AG04449 (cell line): ENCODE measurements around the gene PSKH1.
"Not testable (repeated sequence)": the region's sequence is repeated elsewhere in the genome, so short reads cannot be mapped to it uniquely, and the experiment has no call there.

Experiments used
- CTCF ChIA-PET: fragments of 350-600 bp; formaldehyde crosslinking; extraction: SDS; loops from one replicate; lab custom pipeline; 2021; ENCODE audit warnings: antibody characterized with exemption; lab: Yijun Ruan, JAX
- POLR2A ChIA-PET: fragments of 400-600, 350-600 bp; formaldehyde crosslinking; extraction: SDS; loops from one replicate; lab custom pipeline; 2020; ENCODE audit warnings: antibody characterized with exemption, inconsistent platforms; lab: Yijun Ruan, JAX
- DNase-seq: peaks from one replicate; pipeline ENCODE4 v3.0.0-alpha.2; 2010; ENCODE audit warnings: low read depth, low spot score
- H3K4me3 ChIP-seq: 2 replicates; pipeline ENCODE4 v1.5.1; 2011; ENCODE audit warnings: low read depth, mild to moderate bottlenecking, control low read depth, low read length
- CTCF ChIP-seq: IDR thresholded peaks from one replicate; pipeline ENCODE4 v1.5.1; 2011; ENCODE audit warnings: mild to moderate bottlenecking, moderate library complexity, low read length, control low read depth, inconsistent platforms; ENCODE audit not compliant: insufficient read depth; ENCODE audit errors: missing control alignments

The PSKH1 gene

GRCh38 chr16:67910158-67910557 lies 17.1 kb downstream of the PSKH1 start:
- POLR2A ChIA-PET, result no interaction called here
- DNase-seq, result peak; percentile 19
- TF ChIP-seq CTCF, result no peak
- CTCF ChIA-PET, result interaction anchor here (0.6 to 5.0 kb wide), 6 partner anchors 15 to 94 kb away, joined by 3 to 36 read pairs (median 4); partner anchors contain the start of gene NRN1L
- H3K4me3 ChIP-seq, result no peak overlapping the region

- TF ChIP-seq CTCF, result no peak
- CTCF ChIA-PET, result interaction anchor here (0.6 to 2.5 kb wide), 10 partner anchors 10 to 394 kb away, joined by 3 to 14 read pairs (median 3); partner anchors contain the start of genes CTCF and CTRL
- no peak overlapping the region for H3K4me3 ChIP-seq
- no peak for DNase-seq
- POLR2A ChIA-PET, result interaction anchor here (0.6 kb wide), 1 partner anchor 9 kb away, joined by 4 read pairs; no protein-coding TSS in a partner anchor
These were observed 21.9 kb downstream of the PSKH1 start for GRCh38 chr16:67914758-67915495.

GRCh38 chr16:67915496-67915769 lies 22.4 kb downstream of the PSKH1 start:
- CTCF ChIA-PET, result interaction anchor here (0.6 to 2.5 kb wide), 5 partner anchors 13 to 394 kb away, joined by 3 to 14 read pairs (median 6); partner anchors contain the start of genes CTCF and CTRL
- H3K4me3 ChIP-seq, DNase-seq, POLR2A ChIA-PET: not testable (repeated sequence)

- no peak for TF ChIP-seq CTCF
- no peak overlapping the region for H3K4me3 ChIP-seq
- POLR2A ChIA-PET, result no interaction called here
- no peak for DNase-seq
- CTCF ChIA-PET, result interaction anchor here (0.6 to 2.5 kb wide), 7 partner anchors 11 to 395 kb away, joined by 3 to 14 read pairs (median 4); partner anchors contain the start of gene CTCF
These were observed 23.0 kb downstream of the PSKH1 start for GRCh38 chr16:67915831-67916723.

- DNase-seq, result no peak
- CTCF ChIA-PET, result interaction anchor here (0.9 to 2.9 kb wide), 7 partner anchors 10 to 101 kb away, joined by 3 to 14 read pairs (median 6); partner anchors contain the start of gene NRN1L
- no peak overlapping the region for H3K4me3 ChIP-seq
- POLR2A ChIA-PET, result interaction anchor here (1.2 kb wide), 1 partner anchor 18 kb away, joined by 6 read pairs; no protein-coding TSS in a partner anchor
- no peak for TF ChIP-seq CTCF
These were observed 24.2 kb downstream of the PSKH1 start for GRCh38 chr16:67917140-67917851.

- no peak for TF ChIP-seq CTCF
- POLR2A ChIA-PET, result interaction anchor here (1.2 kb wide), 1 partner anchor 18 kb away, joined by 6 read pairs; no protein-coding TSS in a partner anchor
- no peak overlapping the region; the same call in 1 of the 2 replicates for H3K4me3 ChIP-seq
- CTCF ChIA-PET, result interaction anchor here (0.9 to 2.9 kb wide), 7 partner anchors 10 to 103 kb away, joined by 3 to 14 read pairs (median 7); partner anchors contain the start of gene NRN1L
- peak; percentile 44 for DNase-seq
These were observed 24.8 kb downstream of the PSKH1 start for GRCh38 chr16:67917852-67918236.
